HL-60 (cell line): ENCODE results near the gene NKAPL.

ENCODE experiments used
- DNase-seq, 2 experiments: peaks; one replicate each; pipeline ENCODE4 v3.0.0-alpha.2; 2010 to 2020; ENCODE audit warnings: low read depth in 1 of 2, low spot score in 1 of 2
- H3K27ac ChIP-seq: fragments of 250-450 bp; sonication (Bioruptor Pico); replicated peaks from 2 replicates; pipeline ENCODE4 v1.5.1; 2020; ENCODE audit warnings: mild to moderate bottlenecking, moderate library complexity
- H3K27me3 ChIP-seq: fragments of 250-450 bp; sonication (Bioruptor Pico); 2 replicates; pipeline ENCODE4 v1.5.1; 2021; ENCODE audit warnings: mild to moderate bottlenecking, moderate library complexity; ENCODE audit not compliant: insufficient read depth, poor library complexity, severe bottlenecking
- H3K4me3 ChIP-seq: replicated peaks from 2 replicates; pipeline ENCODE4 v1.5.1; 2011; ENCODE audit warnings: mild to moderate bottlenecking, control low read depth, low read length; ENCODE audit not compliant: insufficient read depth
- CTCF ChIP-seq: IDR thresholded peaks from one replicate; pipeline ENCODE4 v1.5.1; 2011; ENCODE audit warnings: low read length, control low read depth, inconsistent platforms; ENCODE audit not compliant: insufficient read depth
- GABPA ChIP-seq: IDR thresholded peaks from 2 replicates; pipeline ENCODE4 v1.6.1; 2012; ENCODE audit warnings: low read depth
- POLR2AphosphoS5 ChIP-seq: IDR thresholded peaks from 2 replicates; pipeline ENCODE4 v1.6.1; 2012; ENCODE audit warnings: low read depth
- REST ChIP-seq: IDR thresholded peaks from 2 replicates; pipeline ENCODE4 v1.6.1; 2012; ENCODE audit warnings: low read depth; ENCODE audit not compliant: insufficient replicate concordance
- SPI1 ChIP-seq: IDR thresholded peaks from 2 replicates; pipeline ENCODE4 v1.6.1; 2012; ENCODE audit warnings: low read depth, mild to moderate bottlenecking, borderline replicate concordance

Gene NKAPL

GRCh38 chr6:28240471-28240870 is 18.6 kb upstream of the NKAPL start:
- H3K27me3 ChIP-seq: no peaks in the 10 kb centered on the region
- no peak for DNase-seq
- TF ChIP-seq POLR2AphosphoS5: no peak
- no peak for TF ChIP-seq CTCF
- TF ChIP-seq REST: no peak
- no peak for TF ChIP-seq GABPA
- TF ChIP-seq SPI1: no peak
- H3K27ac ChIP-seq: no peak overlapping the region
- no peak overlapping the region for H3K4me3 ChIP-seq

- H3K4me3 ChIP-seq: no peak overlapping the region
- no peak overlapping the region for H3K27ac ChIP-seq
- DNase-seq: no peak
- no peaks in the 10 kb centered on the region for H3K27me3 ChIP-seq
- TF ChIP-seq CTCF: no peak
- no peak for TF ChIP-seq POLR2AphosphoS5
- TF ChIP-seq GABPA: no peak
- TF ChIP-seq REST: no peak
- no peak for TF ChIP-seq SPI1
These were observed 15.2 kb upstream of the NKAPL start for GRCh38 chr6:28243946-28244345.

- Histone ChIP-seq H3K4me3 (no peak overlapping the region), H3K27me3 (no peaks in the 10 kb centered on the region), H3K27ac (no peak overlapping the region)
- no peak for DNase-seq
- TF ChIP-seq SPI1 (no peak), GABPA (no peak), REST (no peak), POLR2AphosphoS5 (no peak), CTCF (no peak)
These were observed 13.7 kb upstream of the NKAPL start for GRCh38 chr6:28245206-28245941.
